Effector memory CD8-positive, alpha-beta T cell (primary cell): ENCODE data around the gene HMGA1.
A peak's percentile ranks its signal among the peaks of the same experiment; 100 is the strongest.

Experiments
- ATAC-seq: fragments of 150-1000 bp; cut with Tn5 transposase; replicated peaks from 2 replicates; pipeline ENCODE4 v1.10.0; 2021; ENCODE audit warnings: mild to moderate bottlenecking, moderate library complexity
- DNase-seq, 3 experiments: peaks; one replicate each; pipeline ENCODE4 v3.0.0; 2021
- H3K27ac Mint-ChIP-seq, 2 donors: one replicate each; pipeline ENCODE4 v1.8.0; 2022; ENCODE audit warnings: mild to moderate bottlenecking in 2 of 2, mixed read lengths in 2 of 2, moderate library complexity in 2 of 2
- H3K27me3 Mint-ChIP-seq, 2 donors: one replicate each; pipeline ENCODE4 v1.8.0; 2022; ENCODE audit warnings: mixed read lengths in 2 of 2
- H3K36me3 Mint-ChIP-seq: one replicate; pipeline ENCODE4 v1.8.0; 2022; ENCODE audit warnings: mild to moderate bottlenecking, moderate library complexity, mixed read lengths; ENCODE audit not compliant: insufficient read depth
- H3K4me1 Mint-ChIP-seq, 2 donors: one replicate each; pipeline ENCODE4 v1.8.0; 2022; ENCODE audit warnings: low read depth in 2 of 2, mixed read lengths in 2 of 2
- H3K4me3 Mint-ChIP-seq, 2 donors: one replicate each; pipeline ENCODE4 v1.8.0; 2022; ENCODE audit warnings: mild to moderate bottlenecking in 2 of 2, mixed read lengths in 2 of 2, moderate library complexity in 2 of 2
- H3K9me3 Mint-ChIP-seq, 2 donors: one replicate each; pipeline ENCODE4 v1.8.0; 2022; ENCODE audit warnings: mixed read lengths in 2 of 2

The HMGA1 gene

GRCh38 chr6:34285448-34286164 is 48.9 kb downstream of the HMGA1 start:
- Mint-ChIP-seq H3K27ac (no peak overlapping the region), H3K4me1 (peaks cover 2 to 10% of the 10 kb centered on the region in 2 donors), H3K9me3 (no peaks in the 10 kb centered on the region), H3K36me3 (peaks cover 21% of the 10 kb centered on the region), H3K27me3 (no peaks in the 10 kb centered on the region), H3K4me3 (no peak overlapping the region)
- ATAC-seq (no peak), DNase-seq (no peak)

- Mint-ChIP-seq H3K27me3 (no peaks in the 10 kb centered on the region), H3K9me3 (no peaks in the 10 kb centered on the region), H3K4me3 (no peak overlapping the region), H3K36me3 (peaks cover 28% of the 10 kb centered on the region), H3K4me1 (peaks cover 2 to 16% of the 10 kb centered on the region in 2 donors), H3K27ac (no peak overlapping the region)
- no peak for DNase-seq
- ATAC-seq, result no peak
These were observed 51.9 kb downstream of the HMGA1 start for GRCh38 chr6:34288581-34288980.

GRCh38 chr6:34289137-34289536 is 52.5 kb downstream of the HMGA1 start:
- Mint-ChIP-seq H3K9me3 (no peaks in the 10 kb centered on the region), H3K36me3 (peaks cover 31% of the 10 kb centered on the region), H3K4me3 (no peak overlapping the region), H3K27ac (no peak overlapping the region), H3K27me3 (no peaks in the 10 kb centered on the region), H3K4me1 (peaks cover 2 to 16% of the 10 kb centered on the region in 2 donors)
- no peak for DNase-seq
- ATAC-seq, result no peak

- H3K4me1 Mint-ChIP-seq, result peaks cover 8 to 23% of the 10 kb centered on the region in 2 donors
- peaks cover 26% of the 10 kb centered on the region for H3K36me3 Mint-ChIP-seq
- ATAC-seq (no peak), DNase-seq (no peak)
- H3K9me3 Mint-ChIP-seq, result no peaks in the 10 kb centered on the region
- H3K27ac Mint-ChIP-seq, result peak overlapping the region; percentile 49 to 65
- no peaks in the 10 kb centered on the region for H3K27me3 Mint-ChIP-seq
- H3K4me3 Mint-ChIP-seq, result no peak overlapping the region
These were observed 56.3 kb downstream of the HMGA1 start for GRCh38 chr6:34292954-34293353.

- Mint-ChIP-seq H3K27ac (peak overlapping the region in 1 of 2 donors; percentile 49), H3K4me1 (peaks cover 6 to 13% of the 10 kb centered on the region in 2 donors), H3K27me3 (no peaks in the 10 kb centered on the region), H3K36me3 (peaks cover 20% of the 10 kb centered on the region), H3K4me3 (no peak overlapping the region), H3K9me3 (no peaks in the 10 kb centered on the region)
- no peak for DNase-seq
- ATAC-seq, result peak; percentile 72
These were observed 59.0 kb downstream of the HMGA1 start for GRCh38 chr6:34295721-34296120.
